Body of pancreas (tissue), 4 donors: ENCODE results near the gene ALDH3A1.

Experiments used
- CTCF ChIP-seq, 7 experiments: fragments of 450-650 bp in 4 of 7; fragments of 200-600 bp in 3 of 7; sonication (generic) in 3 of 7; IDR thresholded peaks; one replicate each; pipeline ENCODE4 v1.5.1; 2016 to 2019; ENCODE audit warnings: antibody characterized with exemption in 7 of 7
- POLR2A ChIP-seq, 3 donors: fragments of 450-650 bp; IDR thresholded peaks; one replicate each; pipeline ENCODE4 v1.6.1; 2016; ENCODE audit warnings: antibody characterized with exemption in 3 of 3, mild to moderate bottlenecking in 2 of 3

GRCh38 chr17:19718041-19718612 is 30.0 kb downstream of the ALDH3A1 start:
- TF ChIP-seq CTCF (IDR thresholded peaks at IDR 0.05) (no peak), POLR2A (IDR thresholded peaks at IDR 0.05) (no peak)
